Measurements from ENCODE around the gene POGLUT3. TPM values are rescaled to one million over a fixed set of nuclear protein-coding genes. Genes with fewer than 3 reads are reported as not detected.

Gene POGLUT3
- total and polyA plus RNA-seq, 9 of the 15 experiments (the other 6 are each of a cell fraction or from before 2014, with no cell fraction given) = 4.6 to 29.7 (median 17.8) TPM

- peak; percentile 48; the same call in 1 of the 2 replicates for TF ChIP-seq NCOA1 (IDR thresholded peaks at IDR 0.05; ENCODE audit: low read depth)
- no peak for TF ChIP-seq DLX4 (CRISPR knock-in tag; IDR thresholded peaks at IDR 0.05)
- no peak for TF ChIP-seq POU5F1 (IDR thresholded peaks at IDR 0.05; ENCODE audit: borderline replicate concordance, low read depth, low read length, partially characterized antibody)
- no peak for TF ChIP-seq PTTG1 (tag; IDR thresholded peaks at IDR 0.05; ENCODE audit: low read depth)
- TF ChIP-seq SIN3B (IDR thresholded peaks at IDR 0.05; ENCODE audit: low read depth) = no peak
- TF ChIP-seq ZNF57 (CRISPR knock-in tag; IDR thresholded peaks at IDR 0.05) = no peak
- TF ChIP-seq FOXM1 (IDR thresholded peaks at IDR 0.05; ENCODE audit: low read depth) = no peak; the same call in 1 of the 2 replicates
- TF ChIP-seq FOXM1 (CRISPR knock-in tag; IDR thresholded peaks at IDR 0.05; ENCODE audit: low read depth) = no peak
- no peak for TF ChIP-seq MAFG (tag; conservative IDR thresholded peaks at IDR 0.05)
- TF ChIP-seq JUND (IDR thresholded peaks at IDR 0.05; ENCODE audit: borderline replicate concordance, low read depth, low read length) = peak; percentile 100
- peak; percentile 99 for TF ChIP-seq JUND (tag; IDR thresholded peaks at IDR 0.05; ENCODE audit: borderline replicate concordance, low read depth, low read length)
- no peak for TF ChIP-seq RBM15 (IDR thresholded peaks at IDR 0.05; ENCODE audit: insufficient read depth, low read length)
- no peak for TF ChIP-seq ZNF347 (CRISPR knock-in tag; IDR thresholded peaks at IDR 0.05; ENCODE audit: low read depth)
- no peak for TF ChIP-seq ZHX1 (conservative IDR thresholded peaks at IDR 0.05; ENCODE audit: low read length)
- TF ChIP-seq CHCHD3 (CRISPR knock-in tag; IDR thresholded peaks at IDR 0.05) = no peak
- peak; percentile 84; the same call in 1 of the 2 replicates for TF ChIP-seq LCOR (CRISPR knock-in tag; IDR thresholded peaks at IDR 0.05)
Observed at GRCh38 chr11:108497317-108498045, 703 bp downstream of the POGLUT3 start (continued).

Measured in K562 (cell line).